ENCODE measurements around the gene SASH1. TPM values are rescaled to one million over a fixed set of nuclear protein-coding genes. Genes with fewer than 3 reads are reported as not detected.

SASH1 gene
- total RNA-seq, 1 experiment from 2014 or later = 27.4 TPM

DNA sequence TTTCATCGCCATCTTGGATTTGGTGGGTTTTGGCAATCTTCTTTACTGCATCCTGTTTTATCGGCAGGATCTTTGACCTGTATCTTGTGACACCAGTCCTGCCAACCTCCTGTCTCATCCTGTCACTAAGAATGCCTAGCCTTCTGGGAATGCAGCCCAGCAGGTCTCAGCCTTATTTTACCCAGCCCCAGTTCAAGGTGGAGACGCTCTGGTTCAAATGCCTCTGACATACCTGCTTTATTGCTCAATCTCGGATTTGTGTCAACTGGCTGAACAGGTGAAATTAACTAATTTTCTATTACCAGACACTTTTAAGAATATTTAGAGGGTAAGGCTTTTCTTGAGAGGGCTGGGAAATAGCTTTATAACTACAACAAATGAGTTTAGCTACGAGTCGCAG lies 102.5 kb downstream of the SASH1 start:
- Mint-ChIP-seq H3K36me3 (0 out of 2 replicates have a peak, but pooled peaks cover 6% of the 10 kb centered on the region), H3K4me1 (peaks cover 66% of the 10 kb centered on the region), H3K9me3 (no peaks in the 10 kb centered on the region), H3K4me3 (no peak overlapping the region), H3K27ac (no peak overlapping the region), H3K27me3 (ENCODE audit: low read depth) (no peaks in the 10 kb centered on the region)
- TF ChIP-seq E2F5 (CRISPR knock-in tag; IDR thresholded peaks at IDR 0.05) = no peak
- TF ChIP-seq TEAD1 (CRISPR knock-in tag; IDR thresholded peaks at IDR 0.05) = no peak
- no peak for TF ChIP-seq ZMAT4 (CRISPR knock-in tag; IDR thresholded peaks at IDR 0.05)
- TF ChIP-seq IRF2 (CRISPR knock-in tag; IDR thresholded peaks at IDR 0.05; ENCODE audit: borderline replicate concordance, low read depth) = no peak
- TF ChIP-seq JAZF1 (CRISPR knock-in tag; IDR thresholded peaks at IDR 0.05) = no peak
- TF ChIP-seq NR3C1 (CRISPR knock-in tag; conservative IDR thresholded peaks at IDR 0.05; ENCODE audit: low read depth) = no peak
- TF ChIP-seq GABPB1 (CRISPR knock-in tag; IDR thresholded peaks at IDR 0.05) = no peak
- ChIA-PET CTCF (interaction anchor here (1.0 kb wide), 1 partner anchor 25 kb away, joined by 3 read pairs; no protein-coding TSS in a partner anchor), POLR2A (no interaction called here)
- DNase-seq (ENCODE audit: low spot score) (no peak), ATAC-seq (no peak)

- ChIA-PET POLR2A (interaction anchor here (0.6 kb wide), 1 partner anchor 160 kb away, joined by 3 read pairs; no protein-coding TSS in a partner anchor), CTCF (interaction anchor here (0.7 kb wide), 1 partner anchor 85 kb away, joined by 3 read pairs; no protein-coding TSS in a partner anchor)
- no peak overlapping the region for H3K27ac Mint-ChIP-seq
- no peak overlapping the region for H3K4me3 Mint-ChIP-seq
- ATAC-seq = no peak
- no peak for TF ChIP-seq ZNF317 (CRISPR knock-in tag; IDR thresholded peaks at IDR 0.05; ENCODE audit: borderline replicate concordance, low read depth)
- DNase-seq (ENCODE audit: low spot score) = no peak
- no peaks in the 10 kb centered on the region for H3K27me3 Mint-ChIP-seq (ENCODE audit: low read depth)
- H3K36me3 Mint-ChIP-seq = 0 out of 2 replicates have a peak, but pooled peaks cover 3% of the 10 kb centered on the region
- peaks cover 66% of the 10 kb centered on the region for H3K4me1 Mint-ChIP-seq
- H3K9me3 Mint-ChIP-seq = no peaks in the 10 kb centered on the region
These were observed 103.0 kb downstream of the SASH1 start for GRCh38 chr6:148445620-148446019.

GRCh38 chr6:148446681-148447080 lies 104.0 kb downstream of the SASH1 start:
- H3K36me3 Mint-ChIP-seq = 0 out of 2 replicates have a peak, but pooled peaks cover 3% of the 10 kb centered on the region
- H3K4me3 Mint-ChIP-seq = no peak overlapping the region
- ATAC-seq (no peak), DNase-seq (ENCODE audit: low spot score) (no peak)
- H3K9me3 Mint-ChIP-seq = no peaks in the 10 kb centered on the region
- CTCF ChIA-PET = no interaction called here
- peak overlapping the region; percentile 23; the same call in 1 of the 2 replicates for H3K27ac Mint-ChIP-seq
- H3K27me3 Mint-ChIP-seq (ENCODE audit: low read depth) = no peaks in the 10 kb centered on the region
- peaks cover 56% of the 10 kb centered on the region for H3K4me1 Mint-ChIP-seq
- POLR2A ChIA-PET = no interaction called here
- TF ChIP-seq PREB (CRISPR knock-in tag; IDR thresholded peaks at IDR 0.05; ENCODE audit: borderline replicate concordance) (no peak), FOXJ3 (CRISPR knock-in tag; IDR thresholded peaks at IDR 0.05; ENCODE audit: borderline replicate concordance) (no peak), ZNF121 (CRISPR knock-in tag; IDR thresholded peaks at IDR 0.05) (no peak), CREB1 (CRISPR knock-in tag; IDR thresholded peaks at IDR 0.05) (no peak), SP1 (CRISPR knock-in tag; conservative IDR thresholded peaks at IDR 0.05) (no peak), PRDM15 (CRISPR knock-in tag; IDR thresholded peaks at IDR 0.05) (no peak), TEAD4 (CRISPR knock-in tag; IDR thresholded peaks at IDR 0.05) (no peak), ELF4 (CRISPR knock-in tag; IDR thresholded peaks at IDR 0.05; ENCODE audit: low read depth) (no peak), ZNF263 (CRISPR knock-in tag; IDR thresholded peaks at IDR 0.05; ENCODE audit: low read depth) (no peak), ZBTB21 (CRISPR knock-in tag; IDR thresholded peaks at IDR 0.05; ENCODE audit: borderline replicate concordance) (no peak), CTCF (IDR thresholded peaks at IDR 0.05) (no peak)
- TF ChIP-seq, protein P1, sequence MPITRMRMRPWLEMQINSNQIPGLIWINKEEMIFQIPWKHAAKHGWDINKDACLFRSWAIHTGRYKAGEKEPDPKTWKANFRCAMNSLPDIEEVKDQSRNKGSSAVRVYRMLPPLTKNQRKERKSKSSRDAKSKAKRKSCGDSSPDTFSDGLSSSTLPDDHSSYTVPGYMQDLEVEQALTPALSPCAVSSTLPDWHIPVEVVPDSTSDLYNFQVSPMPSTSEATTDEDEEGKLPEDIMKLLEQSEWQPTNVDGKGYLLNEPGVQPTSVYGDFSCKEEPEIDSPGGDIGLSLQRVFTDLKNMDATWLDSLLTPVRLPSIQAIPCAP (CRISPR knock-in tag; IDR thresholded peaks at IDR 0.05) = no peak

All from WTC11 (cell line).